K562 (cell line): ENCODE measurements around the gene ERGIC3. TPM values are rescaled to one million over a fixed set of nuclear protein-coding genes. Genes with fewer than 3 reads are reported as not detected.

Experiments used
- BRCA1 ChIP-seq, 2 experiments: fragments of 450-650 bp in 1 of 2; sonication (generic) in 1 of 2; formaldehyde crosslinking in 1 of 2; IDR thresholded peaks; 2 replicates each; pipeline versions ENCODE4 v1.5.0 to v1.6.1; 2017 to 2020; ENCODE audit warnings: mild to moderate bottlenecking in 1 of 2, missing genetic modification reagents in 1 of 2
- EGR1 ChIP-seq: fragments of 450-650 bp; conservative IDR thresholded peaks from 2 replicates; pipeline ENCODE4 v1.6.1; 2017; ENCODE audit warnings: mild to moderate bottlenecking
- ETV5 ChIP-seq: sonication (generic); formaldehyde crosslinking; IDR thresholded peaks from 2 replicates; pipeline ENCODE4 v1.4.0; 2020; ENCODE audit warnings: low read depth, mild to moderate bottlenecking, missing genetic modification reagents
- HOMEZ ChIP-seq: fragments of 250-450 bp; sonication (Bioruptor Pico); IDR thresholded peaks from 2 replicates; pipeline ENCODE4 v1.4.0; 2020; ENCODE audit warnings: mild to moderate bottlenecking, moderate library complexity
- MTA1 ChIP-seq: fragments of 450-650 bp; IDR thresholded peaks from 2 replicates; pipeline ENCODE4 v1.6.1; 2017; ENCODE audit warnings: borderline replicate concordance
- MYC ChIP-seq, 2 experiments: fragments of 250-450 bp in 1 of 2; sonication (Bioruptor Pico) in 1 of 2; IDR thresholded peaks; 2 replicates each; pipeline versions ENCODE4 v1.5.1 to v1.6.1; 2012 to 2021; ENCODE audit warnings: low read depth in 2 of 2, borderline replicate concordance in 1 of 2, improper control_type of control experiment in 1 of 2, low read length in 1 of 2, mild to moderate bottlenecking in 1 of 2, moderate library complexity in 1 of 2
- PCBP1 ChIP-seq: fragments of 200-400 bp; formaldehyde crosslinking; IDR thresholded peaks from 2 replicates; pipeline ENCODE4 v1.6.1; 2018; ENCODE audit warnings: mild to moderate bottlenecking, low read depth, low read length; ENCODE audit not compliant: poor library complexity, severe bottlenecking
- RBM15 ChIP-seq: fragments of 200-400 bp; formaldehyde crosslinking; IDR thresholded peaks from 2 replicates; pipeline ENCODE4 v1.6.1; 2018; ENCODE audit warnings: mild to moderate bottlenecking, low read length, moderate library complexity; ENCODE audit not compliant: insufficient read depth
- SIX5 ChIP-seq, 2 experiments: IDR thresholded peaks; 2 replicates each; pipeline ENCODE4 v1.6.1; 2011; ENCODE audit warnings: low read length in 2 of 2, borderline replicate concordance in 1 of 2, low read depth in 1 of 2, mild to moderate bottlenecking in 1 of 2, moderate library complexity in 1 of 2; ENCODE audit not compliant: insufficient read depth in 1 of 2
- ZNF184 ChIP-seq: sonication (generic); formaldehyde crosslinking; IDR thresholded peaks from 2 replicates; pipeline ENCODE4 v1.5.0; 2020; ENCODE audit warnings: missing genetic modification reagents
- ZNF76 ChIP-seq: fragments of 250-450 bp; sonication (Bioruptor Pico); IDR thresholded peaks from 2 replicates; pipeline ENCODE4 v1.4.0; 2020; ENCODE audit warnings: mild to moderate bottlenecking, moderate library complexity, borderline replicate concordance
- ZNF785 ChIP-seq: fragments of 250-450 bp; sonication (Bioruptor Pico); IDR thresholded peaks from 2 replicates; pipeline ENCODE4 v1.4.0; 2020; ENCODE audit warnings: mild to moderate bottlenecking
- polyA plus RNA-seq, 8 experiments: library from polyadenylated mRNA; depleted of rRNA in 4 of 8; stranded (reverse) in 5 of 8; unstranded in 3 of 8; fragments of >200 nt; fragmentation: Nextera tagmentation in 2 of 8; fragmentation: Illumina TruSeq in 1 of 8; extraction: Ambion mirVana in 2 of 8; extraction: Trizol in 1 of 8; gene quantifications; 2 replicates each; pipeline versions ENCODE4 v1.2.1 to v1.2.3, GENCODE V29; 2011 to 2014; ENCODE audit warnings: inconsistent platforms in 1 of 8, missing spikeins in 1 of 8
- total RNA-seq, 7 experiments: library from RNA; depleted of rRNA in 6 of 7; stranded (reverse); fragments of >200 nt in 6 of 7; fragmentation: Illumina TruSeq in 2 of 7; extraction: Trizol in 2 of 7; gene quantifications; 2 replicates each; pipeline versions ENCODE4 v1.2.1 to v1.2.3, GENCODE V29; 2011 to 2021; ENCODE audit warnings: low replicate concordance in 1 of 7
- TF ChIP-seq, protein P1 (sequence below): sonication (generic); formaldehyde crosslinking; IDR thresholded peaks from 2 replicates; pipeline ENCODE4 v1.8.0; 2022; ENCODE audit warnings: mild to moderate bottlenecking, low read depth, missing genetic modification reagents
- TF ChIP-seq, protein P2 (sequence below): sonication (generic); formaldehyde crosslinking; IDR thresholded peaks from 2 replicates; pipeline ENCODE4 v1.8.0; 2023; ENCODE audit warnings: mild to moderate bottlenecking, missing genetic modification reagents

ERGIC3 gene
- total and polyA plus RNA-seq, 9 of the 15 experiments (the other 6 are each of a cell fraction or from before 2014, with no cell fraction given): 121 to 278 (median 184) TPM

- TF ChIP-seq SIX5 (IDR thresholded peaks at IDR 0.05; ENCODE audit: borderline replicate concordance in 1 of 2, insufficient read depth in 1 of 2, low read depth in 1 of 2, low read length in 2 of 2): 0 out of 4 replicates have a peak, but pooled peaks of 1 of the 2 experiments have one; percentile 5
- TF ChIP-seq, protein P1, sequence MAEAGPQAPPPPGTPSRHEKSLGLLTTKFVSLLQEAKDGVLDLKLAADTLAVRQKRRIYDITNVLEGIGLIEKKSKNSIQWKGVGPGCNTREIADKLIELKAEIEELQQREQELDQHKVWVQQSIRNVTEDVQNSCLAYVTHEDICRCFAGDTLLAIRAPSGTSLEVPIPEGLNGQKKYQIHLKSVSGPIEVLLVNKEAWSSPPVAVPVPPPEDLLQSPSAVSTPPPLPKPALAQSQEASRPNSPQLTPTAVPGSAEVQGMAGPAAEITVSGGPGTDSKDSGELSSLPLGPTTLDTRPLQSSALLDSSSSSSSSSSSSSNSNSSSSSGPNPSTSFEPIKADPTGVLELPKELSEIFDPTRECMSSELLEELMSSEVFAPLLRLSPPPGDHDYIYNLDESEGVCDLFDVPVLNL (CRISPR knock-in tag): peak; percentile 34; the same call in 1 of the 2 replicates
- peak; percentile 94 for TF ChIP-seq EGR1
- TF ChIP-seq RBM15: no peak
- TF ChIP-seq ZNF76 (CRISPR knock-in tag): no peak
- no peak for TF ChIP-seq ZNF785 (CRISPR knock-in tag)
- TF ChIP-seq ZNF184 (CRISPR knock-in tag): no peak
- TF ChIP-seq HOMEZ (CRISPR knock-in tag): no peak
- TF ChIP-seq ETV5 (CRISPR knock-in tag): peak; percentile 20; the same call in 1 of the 2 replicates
- TF ChIP-seq, protein P2, sequence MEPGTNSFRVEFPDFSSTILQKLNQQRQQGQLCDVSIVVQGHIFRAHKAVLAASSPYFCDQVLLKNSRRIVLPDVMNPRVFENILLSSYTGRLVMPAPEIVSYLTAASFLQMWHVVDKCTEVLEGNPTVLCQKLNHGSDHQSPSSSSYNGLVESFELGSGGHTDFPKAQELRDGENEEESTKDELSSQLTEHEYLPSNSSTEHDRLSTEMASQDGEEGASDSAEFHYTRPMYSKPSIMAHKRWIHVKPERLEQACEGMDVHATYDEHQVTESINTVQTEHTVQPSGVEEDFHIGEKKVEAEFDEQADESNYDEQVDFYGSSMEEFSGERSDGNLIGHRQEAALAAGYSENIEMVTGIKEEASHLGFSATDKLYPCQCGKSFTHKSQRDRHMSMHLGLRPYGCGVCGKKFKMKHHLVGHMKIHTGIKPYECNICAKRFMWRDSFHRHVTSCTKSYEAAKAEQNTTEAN (CRISPR knock-in tag): no peak
- TF ChIP-seq PCBP1: no peak
- no peak for TF ChIP-seq MTA1
- TF ChIP-seq BRCA1 (IDR thresholded peaks at IDR 0.05): no peak
- TF ChIP-seq BRCA1 (CRISPR knock-in tag; IDR thresholded peaks at IDR 0.05): no peak
- peak; percentile 68; the same call in 1 of the 2 replicates for TF ChIP-seq MYC (IDR thresholded peaks at IDR 0.05; ENCODE audit: low read depth, low read length)
- no peak for TF ChIP-seq MYC (CRISPR knock-in tag; IDR thresholded peaks at IDR 0.05; ENCODE audit: borderline replicate concordance, low read depth)
Measured at GRCh38 chr20:35541783-35542662, at the start of gene ERGIC3 (continued).
